Hindlimb muscle (tissue), 1 donor: ENCODE data around the gene CRBN. TPM values are rescaled to one million over a fixed set of nuclear protein-coding genes. Genes with fewer than 3 reads are reported as not detected.

Source experiments
- DNase-seq: peaks from one replicate; pipeline ENCODE4 v3.0.0-alpha.2; 2013
- polyA plus RNA-seq: library from polyadenylated mRNA; unstranded; fragments of 120-200 nt; gene quantifications from one replicate; pipeline ENCODE4 v1.2.1, GENCODE V29; 2013; ENCODE audit not compliant: insufficient read length

CRBN gene
- 35.2 TPM for polyA plus RNA-seq

GRCh38 chr3:3179407-3180094 is at the start of gene CRBN:
TSS of gene CRBN (minus strand) at chr3:3179691. CDS start at chr3:3179687, 4 bp downstream.
- peak; percentile 92 for DNase-seq

GRCh38 chr3:3227640-3228039 is 48.1 kb upstream of the CRBN start:
- DNase-seq, result no peak

- DNase-seq, result no peak
Observed at GRCh38 chr3:3221528-3221927, 42.0 kb upstream of the CRBN start.

- no peak for DNase-seq
Observed at GRCh38 chr3:3216401-3216800, 36.9 kb upstream of the CRBN start.

GRCh38 chr3:3212781-3213440 is 33.4 kb upstream of the CRBN start:
- DNase-seq, result no peak

GRCh38 chr3:3209714-3210113 is 30.2 kb upstream of the CRBN start:
- DNase-seq, result no peak

- DNase-seq, result no peak
Observed at GRCh38 chr3:3209057-3209456, 29.6 kb upstream of the CRBN start.

GRCh38 chr3:3201611-3202010 is 22.1 kb upstream of the CRBN start:
- DNase-seq, result no peak

GRCh38 chr3:3200632-3201212 is 21.2 kb upstream of the CRBN start:
- peak; percentile 75 for DNase-seq

GRCh38 chr3:3199306-3199705 is 19.8 kb upstream of the CRBN start:
- no peak for DNase-seq

GRCh38 chr3:3196148-3196861 is 16.8 kb upstream of the CRBN start:
- DNase-seq, result no peak

- no peak for DNase-seq
Observed at GRCh38 chr3:3194861-3195260, 15.4 kb upstream of the CRBN start.

- DNase-seq, result no peak
Observed at GRCh38 chr3:3192286-3192675, 12.8 kb upstream of the CRBN start.

- DNase-seq, result no peak
Observed at GRCh38 chr3:3191675-3192285, 12.3 kb upstream of the CRBN start.

- no peak for DNase-seq
Observed at GRCh38 chr3:3189961-3190360, 10.5 kb upstream of the CRBN start.

GRCh38 chr3:3189102-3189727 is 9.7 kb upstream of the CRBN start:
- DNase-seq, result no peak

- no peak for DNase-seq
Observed at GRCh38 chr3:3184876-3185275, 5.4 kb upstream of the CRBN start.

- DNase-seq, result no peak
Observed at GRCh38 chr3:3180456-3180855, 965 bp upstream of the CRBN start.

- no peak for DNase-seq
Observed at GRCh38 chr3:3178498-3179328, 778 bp downstream of the CRBN start.

- DNase-seq, result no peak
Observed at GRCh38 chr3:3177861-3178497, 1.5 kb downstream of the CRBN start.

GRCh38 chr3:3172627-3173026 is 6.9 kb downstream of the CRBN start:
- no peak for DNase-seq
